NK-92 (cell line): ENCODE results near the gene TWIST2.

Source experiments
- DNase-seq: peaks from one replicate; lab custom pipeline; 2025; ENCODE audit not compliant: unreplicated experiment; lab: John Stamatoyannopoulos, UW

TWIST2 gene

GRCh38 chr2:238855891-238856580 lies 8.2 kb downstream of the TWIST2 start:
- no peak for DNase-seq

GRCh38 chr2:238856713-238857567 lies 9.1 kb downstream of the TWIST2 start:
- DNase-seq = no peak

GRCh38 chr2:238857959-238858358 lies 10.1 kb downstream of the TWIST2 start:
- DNase-seq = no peak

DNA sequence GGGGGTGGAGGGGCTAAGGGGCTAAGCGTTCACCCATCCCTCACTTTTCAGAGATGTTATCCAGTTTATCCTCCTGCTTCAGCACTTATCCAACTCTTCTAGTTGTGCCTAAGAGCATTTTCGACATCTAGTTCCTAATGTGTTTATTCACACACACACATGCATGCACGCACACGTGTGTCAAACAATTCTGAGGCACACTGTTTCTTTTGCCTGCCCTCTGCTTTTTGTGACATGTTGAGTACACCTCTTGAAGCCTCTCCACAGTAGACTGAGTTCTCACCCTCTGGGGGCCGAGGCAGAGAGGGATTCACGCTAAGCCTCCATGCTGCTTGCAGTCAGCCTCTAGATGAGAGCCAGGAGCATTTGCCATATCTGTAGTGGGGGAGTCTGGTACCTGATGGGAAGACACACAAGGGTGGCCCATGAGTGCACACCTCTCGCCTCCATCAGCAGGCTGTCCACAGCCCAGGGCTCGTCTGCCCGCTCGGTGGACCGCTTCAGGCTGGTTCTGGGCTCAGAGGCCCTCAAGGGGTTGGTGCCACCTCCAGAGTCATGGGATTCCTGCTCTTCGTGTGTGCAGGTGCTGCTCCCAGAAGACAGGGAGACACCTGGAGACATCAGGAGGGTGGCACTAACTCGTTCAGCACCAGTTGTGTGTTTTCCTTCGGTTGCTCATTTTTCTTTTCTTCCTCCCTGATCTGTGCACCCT lies 11.9 kb downstream of the TWIST2 start:
- DNase-seq = no peak

DNA sequence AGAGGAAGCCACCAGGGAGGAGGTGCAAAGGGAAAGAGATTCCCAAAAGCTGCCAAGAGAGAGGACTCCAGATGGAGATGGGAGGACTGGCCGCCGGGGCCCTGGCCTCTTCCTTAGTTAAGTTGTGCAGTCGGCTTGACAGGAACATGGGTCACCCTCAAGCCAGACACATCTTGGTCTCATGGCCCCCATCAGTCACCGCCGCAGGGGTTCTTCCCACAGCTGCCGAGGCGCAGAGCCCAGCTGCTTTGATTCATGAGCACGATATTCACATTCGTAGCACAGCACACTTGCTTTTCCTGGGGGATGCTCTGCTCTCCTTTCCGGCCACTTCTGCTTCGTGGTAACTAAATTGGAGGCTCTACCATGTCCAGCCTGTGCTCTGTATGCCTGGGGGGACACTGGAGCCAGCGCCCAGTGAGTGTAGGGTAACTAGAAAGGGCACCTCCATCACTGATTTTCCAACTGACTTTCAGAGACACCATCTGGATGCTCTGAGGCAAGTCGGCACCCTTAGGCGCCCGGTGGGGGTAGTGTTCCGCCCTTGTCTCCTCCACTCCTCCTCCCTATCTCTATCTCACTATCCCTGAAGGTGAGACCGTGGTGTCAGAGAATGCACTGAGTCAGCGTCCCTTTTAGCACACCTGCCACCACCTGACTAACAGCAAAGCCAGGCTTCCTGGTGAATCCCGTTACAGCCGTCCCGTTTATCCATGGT lies 13.3 kb downstream of the TWIST2 start:
- DNase-seq = no peak

DNA sequence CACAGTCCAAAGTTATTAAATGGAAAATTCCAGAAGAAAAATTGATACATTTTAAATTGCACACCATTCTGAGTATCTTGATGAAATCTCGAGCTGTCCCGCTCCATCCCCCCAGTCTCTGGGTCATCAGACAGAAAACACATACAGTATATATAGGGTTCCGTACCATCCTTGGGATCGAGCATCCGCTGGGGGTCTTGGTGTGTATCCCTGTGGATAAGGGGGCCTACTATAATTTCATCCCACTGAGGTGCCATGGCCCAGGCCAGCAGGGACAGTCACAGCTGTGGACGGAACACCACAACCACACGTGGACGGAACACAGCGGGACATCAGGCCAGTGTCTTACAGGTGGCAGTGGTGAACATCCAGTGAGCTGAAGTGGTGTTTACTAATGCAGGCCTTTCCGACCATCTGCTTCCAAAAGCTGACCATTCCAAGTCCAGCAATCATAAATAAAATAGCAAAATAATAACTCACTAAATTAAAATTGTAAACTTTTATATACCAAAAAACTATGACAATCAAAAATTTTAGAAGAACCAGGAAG lies 14.0 kb downstream of the TWIST2 start:
- no peak for DNase-seq

- no peak for DNase-seq
These were observed 14.8 kb downstream of the TWIST2 start for GRCh38 chr2:238862701-238863100.

- no peak for DNase-seq
These were observed 15.3 kb downstream of the TWIST2 start for GRCh38 chr2:238863231-238863630.

DNA sequence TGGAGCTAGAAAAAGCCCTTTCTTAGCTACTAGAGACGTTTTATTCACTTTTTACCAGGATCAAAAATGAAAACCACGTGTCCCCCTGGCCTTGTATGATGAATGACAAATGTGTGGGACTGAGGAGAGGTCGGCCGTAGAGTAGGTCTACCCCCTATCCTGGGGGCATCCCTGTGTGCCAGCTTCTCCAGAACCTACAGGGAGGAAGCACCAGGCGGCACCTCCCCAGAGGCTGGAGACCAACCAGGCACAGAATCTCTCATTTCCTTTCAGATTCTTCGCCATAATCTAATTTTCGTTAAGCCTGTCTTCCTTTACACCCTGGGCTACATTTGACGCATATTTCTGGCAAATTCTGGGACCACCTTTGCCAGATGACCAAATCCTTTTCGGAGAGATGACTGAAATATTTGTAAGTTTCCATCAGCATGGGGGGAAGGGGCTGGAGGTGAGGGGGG lies 15.9 kb downstream of the TWIST2 start:
- no peak for DNase-seq

- DNase-seq = no peak
These were observed 16.5 kb downstream of the TWIST2 start for GRCh38 chr2:238864207-238865014.

DNA sequence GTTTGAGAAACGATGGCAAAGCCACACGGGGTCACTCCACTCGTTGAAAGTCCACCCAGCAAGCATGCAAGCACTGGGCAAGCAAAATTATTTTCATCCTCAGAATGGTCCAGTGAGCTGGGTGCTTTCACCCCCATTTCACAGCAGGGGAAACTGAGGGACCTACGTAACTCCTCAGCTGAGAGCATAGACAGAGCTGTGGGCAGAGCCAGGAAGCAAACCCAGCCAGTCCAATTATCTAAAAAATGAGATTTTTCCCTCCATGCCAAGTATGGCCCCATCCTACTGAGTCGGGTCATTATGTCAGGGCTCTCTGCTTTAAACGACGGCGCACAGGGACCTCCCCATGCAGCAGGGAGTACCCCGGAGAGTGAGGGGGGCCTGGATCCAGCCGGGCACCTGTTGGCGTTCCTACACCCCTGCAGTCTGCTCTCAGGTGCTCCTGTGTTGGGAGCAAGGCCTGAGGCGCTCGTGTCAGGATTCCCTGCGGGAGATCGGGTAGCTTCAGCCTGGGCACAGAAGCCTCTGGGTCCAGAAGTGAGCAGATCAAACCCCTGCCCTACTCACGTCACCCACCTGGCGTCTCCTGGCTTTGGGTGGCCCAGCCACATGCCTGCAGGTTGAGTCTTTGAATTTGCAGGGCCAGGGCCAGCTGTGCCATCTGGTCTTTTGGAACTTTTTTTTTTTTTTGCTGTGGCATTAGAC lies 17.3 kb downstream of the TWIST2 start:
- DNase-seq = no peak

- no peak for DNase-seq
These were observed 18.0 kb downstream of the TWIST2 start for GRCh38 chr2:238865744-238866355.

DNA sequence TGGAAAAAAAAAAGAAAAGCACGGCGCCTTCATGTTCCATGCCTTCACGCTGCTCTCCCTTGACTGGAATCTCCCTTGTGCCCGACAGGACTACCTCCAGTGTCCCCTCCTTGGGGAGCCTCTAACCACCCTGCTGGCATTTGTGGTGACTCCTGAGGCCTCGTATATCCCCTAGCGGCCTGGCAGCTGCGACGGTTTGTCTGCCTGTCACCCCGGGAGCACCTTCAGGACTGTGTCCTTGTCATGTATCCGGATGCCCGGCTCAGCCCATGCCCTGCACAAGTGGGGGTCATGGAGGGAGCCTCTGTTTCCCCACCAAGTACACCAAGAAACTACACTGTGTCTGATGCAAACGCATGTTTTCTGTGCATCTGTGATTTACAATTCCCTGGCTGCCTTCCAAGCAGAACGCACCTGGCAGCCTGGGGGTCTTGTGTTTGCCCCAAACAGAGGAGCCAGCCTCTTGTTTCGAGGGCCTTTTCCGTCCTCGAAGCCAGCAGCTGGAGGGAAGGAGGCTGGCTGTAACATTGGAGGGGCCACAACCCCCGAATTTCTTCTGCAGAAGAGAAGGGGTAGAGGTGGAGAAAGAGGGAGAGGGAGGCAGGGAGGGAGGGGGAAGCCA lies 18.9 kb downstream of the TWIST2 start:
- no peak for DNase-seq

GRCh38 chr2:238868067-238868524 lies 20.2 kb downstream of the TWIST2 start:
- DNase-seq = no peak

GRCh38 chr2:238868616-238869292 lies 20.9 kb downstream of the TWIST2 start:
- no peak for DNase-seq

- no peak for DNase-seq
These were observed 21.6 kb downstream of the TWIST2 start for GRCh38 chr2:238869293-238870124.

- no peak for DNase-seq
These were observed 22.4 kb downstream of the TWIST2 start for GRCh38 chr2:238870261-238870660.
